GM21515 (cell line): Measurements from ENCODE around the gene FBXW9.
"Not testable (repeated sequence)": the region's sequence is repeated elsewhere in the genome, so short reads cannot be mapped to it uniquely, and the experiment has no call there.

ENCODE experiments used
- ATAC-seq: cut with Tn5 transposase; IDR thresholded peaks from one replicate; pipeline ENCODE4 v1.9.1; 2021; ENCODE audit not compliant: unreplicated experiment

The FBXW9 gene

DNA sequence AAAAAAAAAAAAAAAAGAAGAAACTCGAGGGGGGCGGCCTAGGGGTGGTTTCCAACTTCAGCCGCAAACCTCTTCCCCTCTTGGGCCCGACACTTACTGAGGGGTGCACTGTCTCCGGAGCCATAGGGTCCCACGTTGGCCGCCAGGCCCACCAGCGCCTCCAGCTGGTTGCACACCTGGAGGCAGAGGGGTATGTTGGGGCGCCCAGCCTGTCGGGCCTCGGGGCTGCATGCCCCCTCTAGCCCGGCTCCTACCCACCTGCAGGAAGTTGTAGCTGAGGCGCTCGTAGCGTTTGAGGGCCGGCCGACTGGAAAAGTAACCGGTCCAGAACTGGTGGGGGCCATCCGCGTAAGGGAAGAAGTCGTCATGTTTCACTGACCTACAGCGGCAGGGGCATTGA is 38.5 kb downstream of the FBXW9 start:
- no peak for ATAC-seq

DNA sequence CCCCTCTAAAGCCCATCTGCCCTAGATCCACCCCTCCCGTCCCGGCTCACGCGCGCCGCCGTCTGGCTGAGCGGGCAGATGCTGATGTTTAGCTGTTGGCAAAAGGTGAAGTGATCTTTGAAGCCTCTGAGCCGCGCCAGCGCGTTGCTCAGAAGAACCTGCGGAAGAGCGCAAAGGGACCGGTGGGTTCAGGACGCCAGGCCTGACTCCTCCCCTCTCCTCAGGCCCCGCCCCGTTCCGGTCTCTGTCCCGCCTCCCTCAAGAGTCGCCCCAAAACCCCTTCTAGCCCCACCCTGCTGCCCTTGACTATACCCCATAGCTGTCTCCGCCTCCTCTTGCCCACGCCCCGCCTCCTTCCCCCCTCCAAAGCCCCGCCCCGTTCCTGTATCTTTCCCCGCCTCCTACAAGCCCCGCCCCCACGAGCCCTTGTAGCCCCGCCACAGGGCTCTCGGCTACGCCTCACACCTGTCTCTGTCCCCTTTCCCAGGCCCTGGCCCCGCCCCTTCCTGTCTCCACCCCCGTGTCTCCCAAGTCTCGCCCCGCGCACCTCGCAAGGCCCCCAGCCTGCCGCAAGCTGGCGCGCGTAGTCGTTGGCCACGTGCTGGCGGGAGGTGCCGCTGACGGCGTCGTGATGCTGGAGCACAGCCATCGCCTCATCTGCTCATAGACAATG is 39.4 kb downstream of the FBXW9 start:
- no peak for ATAC-seq

DNA sequence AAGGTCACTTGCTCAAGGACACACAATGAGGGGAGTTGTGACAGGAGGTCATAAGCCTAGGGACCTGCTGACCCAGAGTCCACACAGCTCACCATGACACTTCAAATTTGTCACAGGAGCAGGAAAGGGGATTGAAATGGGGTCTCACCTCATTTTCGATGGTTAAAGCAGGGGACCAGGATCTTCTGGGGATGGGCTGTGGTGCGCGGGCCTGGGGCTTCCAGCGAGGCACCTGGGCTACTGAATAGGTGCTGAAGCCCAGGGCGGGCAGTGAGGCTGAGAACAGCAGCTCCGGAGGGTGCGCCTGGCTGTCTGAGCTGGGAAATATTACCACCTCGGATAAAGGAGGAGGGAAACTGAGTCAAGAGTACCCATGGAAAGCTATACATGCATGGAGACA is 40.9 kb downstream of the FBXW9 start:
- ATAC-seq: no peak

DNA sequence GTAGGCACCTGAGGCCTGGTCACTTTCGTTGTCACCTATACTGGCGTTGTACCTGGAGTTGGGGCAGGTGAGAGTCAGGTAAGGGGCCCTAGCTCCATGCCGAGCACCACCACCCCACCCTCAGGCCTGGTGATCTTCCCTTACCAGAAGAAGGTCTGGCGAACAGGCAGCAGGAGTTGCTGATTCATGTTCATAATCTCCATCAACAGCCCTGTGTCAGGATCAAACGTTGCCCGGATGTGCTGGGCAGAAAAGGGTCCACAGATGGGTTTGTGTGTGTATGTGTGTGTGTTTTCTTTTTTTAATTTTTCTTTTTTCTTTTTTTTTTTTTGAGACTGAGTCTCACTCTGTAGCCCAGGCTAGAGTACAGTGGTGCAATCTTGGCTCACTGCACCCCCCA is 44.2 kb downstream of the FBXW9 start:
- ATAC-seq: no peak

DNA sequence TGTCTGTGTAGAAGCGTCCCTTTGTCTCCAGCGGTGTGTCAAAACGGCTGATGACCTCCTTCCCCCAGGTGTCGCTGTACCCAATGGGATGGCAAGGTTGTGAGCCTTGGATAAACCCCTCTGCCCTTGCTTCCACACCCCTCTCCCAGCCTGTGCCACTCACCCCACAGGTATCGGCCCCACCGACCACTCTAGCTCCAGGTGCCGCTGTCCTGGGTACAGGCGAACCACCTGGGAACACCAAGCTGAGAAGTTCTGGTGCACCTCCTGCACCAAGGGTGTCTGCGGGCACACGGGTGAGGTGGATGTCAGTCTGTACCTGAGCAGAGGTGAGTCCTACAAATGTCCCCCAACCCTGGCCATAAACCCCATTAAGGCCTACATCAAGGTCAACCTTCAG is 46.5 kb downstream of the FBXW9 start:
- no peak for ATAC-seq

DNA sequence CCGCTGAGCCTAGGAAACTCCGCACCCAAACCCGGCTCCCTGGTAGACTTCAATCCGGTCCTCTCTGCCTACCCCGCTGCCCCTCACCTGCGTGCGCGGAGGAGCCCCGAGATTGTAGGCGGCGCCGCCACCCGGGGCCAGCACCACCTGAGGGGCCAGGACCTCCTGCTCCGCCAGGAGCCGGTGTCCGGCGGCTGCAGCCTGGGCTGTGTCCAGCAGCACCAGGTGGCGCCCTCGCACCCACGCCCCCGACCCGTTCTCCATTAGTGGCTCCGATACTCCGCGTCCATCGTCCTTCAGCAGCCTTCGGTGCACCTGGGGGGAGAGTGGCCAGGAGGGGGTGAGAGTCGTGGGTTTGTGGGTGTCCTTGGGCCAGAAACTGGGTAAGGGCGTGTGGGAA is 48.3 kb downstream of the FBXW9 start:
- ATAC-seq: no peak

DNA sequence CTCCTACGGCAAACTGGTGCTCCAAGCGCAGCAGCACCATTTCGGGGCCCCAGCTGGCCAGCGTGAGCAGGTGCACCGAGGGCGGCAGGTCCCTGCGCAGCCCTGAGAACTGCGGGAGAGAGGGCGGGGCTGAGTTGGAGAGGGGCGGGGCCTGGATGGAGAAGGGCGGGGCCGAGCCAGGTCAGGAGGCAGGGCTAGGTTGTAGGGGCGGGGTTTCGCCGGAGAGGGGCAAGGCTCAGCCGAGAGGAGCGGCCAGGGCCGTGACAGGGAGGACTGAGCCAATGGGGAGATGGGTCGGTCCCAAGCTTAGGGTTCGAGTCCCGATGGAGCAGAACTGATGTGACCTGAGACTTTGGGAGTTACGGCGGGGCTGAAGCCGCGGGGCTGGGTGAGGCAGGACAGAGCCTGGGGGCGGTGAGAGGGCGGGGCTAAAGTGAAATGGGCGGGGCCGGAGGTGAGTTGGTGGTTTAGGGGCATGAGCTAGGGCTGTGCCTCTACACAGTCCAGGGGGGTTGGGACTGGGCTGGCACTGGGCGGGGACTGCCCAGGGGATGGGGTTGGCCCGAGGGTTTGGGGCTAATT is 48.9 kb downstream of the FBXW9 start:
- ATAC-seq: no peak

DNA sequence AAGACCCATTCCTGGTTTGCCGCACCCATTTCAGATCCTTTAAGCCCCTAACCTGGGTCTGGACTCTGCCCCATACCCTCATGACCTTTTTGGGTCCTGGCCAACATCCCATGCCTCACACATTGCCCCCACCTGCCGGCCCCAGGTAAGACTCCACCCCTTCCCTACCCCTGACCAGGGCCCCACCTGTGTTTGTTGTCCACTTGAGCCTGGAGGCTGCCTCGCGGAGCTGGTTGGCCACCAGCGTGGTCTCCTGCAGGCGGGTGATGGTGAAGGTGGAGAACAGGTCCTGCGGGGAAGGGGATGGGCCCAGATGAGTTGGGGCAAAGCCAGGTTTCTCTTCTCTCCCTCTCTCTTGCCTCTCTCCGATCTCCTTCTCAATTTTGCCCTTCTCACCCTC is 49.4 kb downstream of the FBXW9 start:
- ATAC-seq: no peak

DNA sequence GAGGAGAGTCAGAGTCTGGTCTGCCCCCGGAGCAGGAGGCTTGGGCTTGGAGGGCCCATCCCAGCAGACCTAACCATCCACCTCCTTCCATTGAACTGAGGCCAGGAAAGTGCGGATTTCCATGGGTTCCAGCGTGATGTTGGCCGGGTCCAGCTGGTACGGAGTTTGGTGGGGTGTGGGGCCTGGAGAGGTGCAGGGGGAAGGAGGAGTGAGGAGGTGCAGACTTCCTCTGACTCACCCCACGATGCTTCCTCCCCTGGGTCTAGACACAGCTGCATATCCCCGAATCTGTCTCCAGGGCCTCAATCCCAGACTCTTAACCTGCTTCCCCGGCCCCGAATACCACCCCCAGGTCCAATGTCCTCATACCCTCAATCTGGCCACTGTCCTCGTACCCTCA is 49.9 kb downstream of the FBXW9 start:
- no peak for ATAC-seq

DNA sequence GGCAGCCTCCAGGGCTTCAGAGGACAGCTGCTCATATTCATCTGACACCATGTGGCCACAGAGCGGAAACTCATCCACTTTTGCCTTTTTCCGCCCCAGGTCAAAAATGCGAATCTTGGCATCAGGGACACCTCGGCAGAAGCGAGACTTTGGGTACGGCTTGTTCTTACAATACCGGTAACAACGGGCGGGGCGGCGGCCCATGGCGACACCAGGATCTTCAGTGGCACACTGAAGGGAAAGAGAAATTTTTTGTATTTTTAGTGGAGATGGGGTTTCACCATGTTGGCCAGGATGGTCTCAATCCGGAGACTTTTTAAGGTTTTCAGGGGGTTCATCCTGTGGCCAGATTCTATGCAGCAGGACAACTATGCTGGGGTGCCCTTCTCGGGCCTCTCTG is 52.7 kb downstream of the FBXW9 start:
- ATAC-seq: not testable (repeated sequence)

DNA sequence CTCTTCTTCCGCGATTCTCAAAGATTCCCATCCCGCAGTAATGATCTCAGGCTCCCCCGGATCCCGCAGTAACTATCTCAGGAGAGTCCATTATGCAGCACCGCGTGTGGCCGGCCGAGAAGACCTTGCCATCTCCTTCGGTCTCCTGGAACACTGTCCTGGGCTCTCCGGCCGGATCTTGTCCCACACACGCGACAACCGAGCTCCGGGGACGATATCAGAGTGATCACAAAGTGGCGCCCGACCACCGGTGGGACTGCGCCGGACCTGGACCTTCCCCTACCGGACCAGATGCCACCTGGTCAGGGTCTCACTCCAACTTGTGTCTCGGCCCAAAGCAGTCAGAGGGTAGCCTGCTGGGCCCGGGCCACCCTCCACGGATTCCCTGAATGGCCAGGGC is 53.9 kb downstream of the FBXW9 start:
- no peak for ATAC-seq

DNA sequence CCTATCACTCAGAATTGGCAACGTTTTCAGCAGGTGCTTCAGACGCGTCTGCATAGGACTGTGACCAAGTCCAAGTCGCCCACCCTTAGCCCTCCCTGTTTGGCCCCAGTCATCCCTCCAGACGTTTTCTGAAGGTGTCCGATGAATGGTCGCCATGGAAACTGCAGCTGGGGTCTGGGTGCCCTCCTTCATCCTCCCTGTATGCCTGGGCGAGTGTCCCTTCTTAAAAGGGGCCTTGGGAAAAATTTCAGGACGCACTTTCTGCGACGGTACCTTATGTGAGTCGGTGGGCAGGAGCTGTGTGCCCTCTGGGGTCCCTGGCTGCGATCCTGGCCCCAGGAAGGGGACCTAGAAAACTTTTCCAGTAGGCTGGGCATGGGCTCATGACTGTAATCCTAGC is 55.0 kb downstream of the FBXW9 start:
- no peak for ATAC-seq

DNA sequence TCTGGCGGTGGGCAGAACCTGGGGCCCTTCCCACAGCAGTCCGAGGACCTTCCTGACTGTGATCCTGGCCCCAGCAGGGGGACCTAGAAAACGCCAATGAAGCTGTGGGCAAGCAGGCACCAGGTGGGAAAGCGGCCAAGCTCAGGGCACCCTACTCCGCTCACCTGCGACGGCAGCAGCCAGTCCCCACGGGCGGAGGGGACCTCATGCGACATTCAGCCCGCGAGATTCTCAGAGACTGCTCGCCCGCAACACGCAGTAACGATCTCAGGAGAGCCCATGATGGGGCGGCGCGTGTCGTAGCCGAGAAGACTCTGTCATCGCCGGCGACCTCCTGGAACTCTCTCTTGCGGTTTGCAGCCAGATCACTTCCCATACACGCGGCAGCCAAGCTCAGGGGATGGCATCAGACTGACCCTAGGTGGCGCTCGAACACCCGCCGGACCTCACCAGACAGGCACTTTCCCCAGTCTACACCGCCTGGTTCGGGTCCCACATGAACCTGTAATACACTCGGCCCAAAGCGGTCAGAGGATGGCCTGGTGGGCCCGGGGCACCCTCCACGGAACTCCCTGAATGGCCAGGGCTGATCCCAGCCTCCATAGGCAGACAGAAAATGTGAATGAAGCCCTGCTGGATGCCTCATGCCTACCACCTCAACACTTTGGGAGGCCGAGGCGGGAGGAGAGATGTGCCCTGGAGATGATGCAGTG is 56.4 kb downstream of the FBXW9 start:
- ATAC-seq: peak; percentile 45
